Measurements from ENCODE around the gene CYSTM1.

DNA sequence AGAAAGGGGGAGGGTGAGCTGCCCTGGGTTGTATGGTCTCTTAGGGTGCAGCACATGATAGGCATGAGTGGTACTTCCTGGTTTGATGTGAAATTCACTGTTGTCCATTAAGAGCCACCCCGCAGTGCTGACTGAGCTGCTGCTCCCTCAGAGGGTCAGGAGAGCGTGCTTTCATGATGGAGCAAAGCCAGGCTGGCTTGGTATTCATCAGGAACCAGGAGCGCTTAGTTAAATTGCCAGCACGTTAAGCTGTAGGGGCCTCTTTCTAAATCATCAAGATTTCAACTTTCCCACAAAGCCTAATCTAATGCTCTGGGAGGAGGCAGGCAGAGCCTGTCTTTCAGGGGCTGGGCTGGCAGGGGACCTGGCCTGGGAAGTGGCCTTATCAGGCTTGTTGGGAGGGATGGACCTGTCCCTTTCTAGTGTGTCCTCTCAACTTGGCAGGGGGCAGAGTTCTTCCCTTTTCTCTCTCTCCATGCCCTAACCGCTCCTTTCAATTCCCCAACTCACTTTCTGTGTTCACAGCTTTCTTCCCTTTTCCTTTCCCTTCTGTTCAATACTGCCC, 7.9 kb downstream of the CYSTM1 start:
- TF ChIP-seq, protein P1, sequence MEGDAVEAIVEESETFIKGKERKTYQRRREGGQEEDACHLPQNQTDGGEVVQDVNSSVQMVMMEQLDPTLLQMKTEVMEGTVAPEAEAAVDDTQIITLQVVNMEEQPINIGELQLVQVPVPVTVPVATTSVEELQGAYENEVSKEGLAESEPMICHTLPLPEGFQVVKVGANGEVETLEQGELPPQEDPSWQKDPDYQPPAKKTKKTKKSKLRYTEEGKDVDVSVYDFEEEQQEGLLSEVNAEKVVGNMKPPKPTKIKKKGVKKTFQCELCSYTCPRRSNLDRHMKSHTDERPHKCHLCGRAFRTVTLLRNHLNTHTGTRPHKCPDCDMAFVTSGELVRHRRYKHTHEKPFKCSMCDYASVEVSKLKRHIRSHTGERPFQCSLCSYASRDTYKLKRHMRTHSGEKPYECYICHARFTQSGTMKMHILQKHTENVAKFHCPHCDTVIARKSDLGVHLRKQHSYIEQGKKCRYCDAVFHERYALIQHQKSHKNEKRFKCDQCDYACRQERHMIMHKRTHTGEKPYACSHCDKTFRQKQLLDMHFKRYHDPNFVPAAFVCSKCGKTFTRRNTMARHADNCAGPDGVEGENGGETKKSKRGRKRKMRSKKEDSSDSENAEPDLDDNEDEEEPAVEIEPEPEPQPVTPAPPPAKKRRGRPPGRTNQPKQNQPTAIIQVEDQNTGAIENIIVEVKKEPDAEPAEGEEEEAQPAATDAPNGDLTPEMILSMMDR (IDR thresholded peaks at IDR 0.05), result no peak
- no peak for TF ChIP-seq POLR2A (IDR thresholded peaks at IDR 0.05)

Measured in body of pancreas (tissue), 4 donors.